ENCODE measurements around the gene GLP2R.

Gene GLP2R

GRCh38 chr17:9814337-9814945, 11.3 kb upstream of the GLP2R start:
- no peak for DNase-seq

- no peak for DNase-seq
Observed at GRCh38 chr17:9816472-9816871, 9.3 kb upstream of the GLP2R start.

GRCh38 chr17:9817086-9817485, 8.6 kb upstream of the GLP2R start:
- no peak for DNase-seq

GRCh38 chr17:9818760-9819159, 7.0 kb upstream of the GLP2R start:
- DNase-seq = no peak

- no peak for DNase-seq
Observed at GRCh38 chr17:9820448-9820847, 5.3 kb upstream of the GLP2R start.

- DNase-seq = no peak
Observed at GRCh38 chr17:9821921-9822320, 3.8 kb upstream of the GLP2R start, which contains the start of gene GSG1L2. GSG1L2 (minus strand) TSS chr17:9822079; CDS start chr17:9822071, 8 bp downstream.

- DNase-seq = no peak
Observed at GRCh38 chr17:9824094-9824493, 1.6 kb upstream of the GLP2R start.

GRCh38 chr17:9824797-9825338, 856 bp upstream of the GLP2R start:
- no peak for DNase-seq

GRCh38 chr17:9828296-9829295, 2.9 kb downstream of the GLP2R start:
- DNase-seq = no peak

GRCh38 chr17:9829343-9829742, 3.6 kb downstream of the GLP2R start:
- DNase-seq = no peak

GRCh38 chr17:9830711-9831110, 5.0 kb downstream of the GLP2R start:
- no peak for DNase-seq

GRCh38 chr17:9833922-9834321, 8.2 kb downstream of the GLP2R start:
- DNase-seq = no peak

GRCh38 chr17:9837551-9838471, 12.1 kb downstream of the GLP2R start:
- no peak for DNase-seq

- no peak for DNase-seq
Observed at GRCh38 chr17:9839433-9839832, 13.7 kb downstream of the GLP2R start.

GRCh38 chr17:9842057-9842758, 16.5 kb downstream of the GLP2R start:
- no peak for DNase-seq

GRCh38 chr17:9843152-9844010, 17.7 kb downstream of the GLP2R start:
- DNase-seq = no peak

- no peak for DNase-seq
Observed at GRCh38 chr17:9844153-9844552, 18.4 kb downstream of the GLP2R start.

GRCh38 chr17:9845306-9845705, 19.6 kb downstream of the GLP2R start:
- no peak for DNase-seq

GRCh38 chr17:9850151-9850550, 24.4 kb downstream of the GLP2R start:
- no peak for DNase-seq

- DNase-seq = no peak
Observed at GRCh38 chr17:9854255-9854654, 28.5 kb downstream of the GLP2R start.

- DNase-seq = no peak
Observed at GRCh38 chr17:9855036-9855435, 29.3 kb downstream of the GLP2R start.

Data from activated CD4-positive, alpha-beta T cell treated with anti-CD3 and anti-CD28 coated beads, Interleukin-2, amount 50 U/mL, for 4 hours (primary cell).